Right cardiac atrium (tissue), 5 donors: ENCODE data around the gene PPP2R5D. TPM values are rescaled to one million over a fixed set of nuclear protein-coding genes. Genes with fewer than 3 reads are reported as not detected.
"Not testable (repeated sequence)": the region's sequence is repeated elsewhere in the genome, so short reads cannot be mapped to it uniquely, and the experiment has no call there.

Experiments used
- ATAC-seq, 2 donors: fragments of 200-7000 bp; cut with Tn5 transposase; one replicate each; pipeline versions ENCODE4 v1.8.0 to v1.9.1; 2020; ENCODE audit warnings: moderate library complexity in 2 of 2, mild to moderate bottlenecking in 1 of 2
- DNase-seq, 3 donors: peaks; one replicate each; pipeline ENCODE4 v3.0.0-alpha.2; 2020
- H3K27ac ChIP-seq: one replicate; pipeline ENCODE4 v1.5.1; 2013; ENCODE audit warnings: mild to moderate bottlenecking, low read length, control low read depth, moderate library complexity
- H3K27me3 ChIP-seq: one replicate; pipeline ENCODE4 v1.6.1; 2013; ENCODE audit not compliant: control insufficient read depth, insufficient read depth
- H3K4me1 ChIP-seq: one replicate; pipeline ENCODE4 v1.6.1; 2013; ENCODE audit warnings: low read length; ENCODE audit not compliant: control insufficient read depth, insufficient read depth
- H3K4me3 ChIP-seq: one replicate; pipeline ENCODE4 v1.5.1; 2013; ENCODE audit warnings: low read length, control low read depth
- H3K9me3 ChIP-seq: one replicate; pipeline ENCODE4 v1.6.1; 2013; ENCODE audit warnings: low read length; ENCODE audit not compliant: control insufficient read depth
- WGBS: extraction: QIAGEN DNeasy Blood & Tissue Kit; methylation state at CpG from one replicate; pipeline ENCODE4 v1.1.7; 2013; 5-methylcytosine and 5-hydroxymethylcytosine counted together
- intact Hi-C, 4 donors: fragments of 100-400 bp; cut with DNase I; formaldehyde crosslinking; loops; one replicate each; pipeline versions ENCODE4 v1.11.0 to v1.14.0; 2022 to 2023
- polyA plus RNA-seq: library from polyadenylated mRNA; stranded (reverse); fragments of 200-250 nt; gene quantifications from one replicate; pipeline ENCODE4 v1.2.3, GENCODE V29; 2013
- total RNA-seq, 4 donors: library from RNA; stranded (reverse); fragmentation: NEBNext Ultra II Directional; extraction: Animal tissue kit (Norgen Biotek cat#: 25700); gene quantifications; one replicate each; pipeline ENCODE4 v1.2.1, GENCODE V29; 2021
- donor health status: healthy with polysubstance abuse.
- donor health status: DM: no; HTN: yes; CAD: no.
- donor health status: DM: no; HTN: no; CAD: no.
- donor health status: DM: no; HTN: yes; CAD: no; lungs with severe emphysema.
- donor health status: DM: yes; HTN: yes; CAD: no.

Gene PPP2R5D
- total and polyA plus RNA-seq, 5 donors: 26.4 to 39.3 (median 37.5) TPM

GRCh38 chr6:42996513-42996912, 12.1 kb downstream of the PPP2R5D start:
- Histone ChIP-seq H3K27ac (no peak overlapping the region), H3K27me3 (no peaks in the 10 kb centered on the region), H3K4me3 (no peak overlapping the region), H3K9me3 (no peaks in the 10 kb centered on the region), H3K4me1 (no peaks in the 10 kb centered on the region)
- no peak for ATAC-seq
- DNase-seq: no peak
- intact Hi-C loops: no loop called here

- intact Hi-C loops, H3K9me3 ChIP-seq, H3K4me3 ChIP-seq, ATAC-seq, H3K27ac ChIP-seq, H3K27me3 ChIP-seq, H3K4me1 ChIP-seq, DNase-seq: not testable (repeated sequence)
- WGBS: 94% methylated on average over 9 of the region's 9 CpGs
Observed at GRCh38 chr6:42998205-42998604, 13.8 kb downstream of the PPP2R5D start.

GRCh38 chr6:43001843-43002242, 17.5 kb downstream of the PPP2R5D start:
- Histone ChIP-seq H3K27me3 (no peaks in the 10 kb centered on the region), H3K4me3 (no peak overlapping the region), H3K4me1 (no peaks in the 10 kb centered on the region), H3K9me3 (no peaks in the 10 kb centered on the region), H3K27ac (no peak overlapping the region)
- ATAC-seq: no peak
- intact Hi-C loops: loop anchor here in 2 of 4 donors (10.0 kb wide), 1 partner anchor 143 kb away; no protein-coding TSS in a partner anchor
- no peak for DNase-seq
- WGBS: 93% methylated on average over 8 of the region's 8 CpGs

GRCh38 chr6:43005844-43006243, 21.5 kb downstream of the PPP2R5D start:
- no peak for DNase-seq
- no peak for ATAC-seq
- Histone ChIP-seq H3K9me3 (no peaks in the 10 kb centered on the region), H3K4me3 (no peak overlapping the region), H3K27ac (no peak overlapping the region), H3K4me1 (no peaks in the 10 kb centered on the region), H3K27me3 (no peaks in the 10 kb centered on the region)
- 88% methylated on average over 5 of the region's 5 CpGs for WGBS
- intact Hi-C loops: loop anchor here in 2 of 4 donors (10.0 kb wide), 1 partner anchor 139 kb away; no protein-coding TSS in a partner anchor

- no peak for ATAC-seq
- DNase-seq: no peak
- no peak overlapping the region for H3K4me3 ChIP-seq
- no peaks in the 10 kb centered on the region for H3K27me3 ChIP-seq
- H3K9me3 ChIP-seq: no peaks in the 10 kb centered on the region
- 92% methylated on average over 11 of the region's 11 CpGs for WGBS
- intact Hi-C loops: loop anchor here in 2 of 4 donors (10.0 kb wide), 1 partner anchor 139 kb away; no protein-coding TSS in a partner anchor
- no peaks in the 10 kb centered on the region for H3K4me1 ChIP-seq
- H3K27ac ChIP-seq: no peak overlapping the region
Observed at GRCh38 chr6:43006251-43006650, 21.9 kb downstream of the PPP2R5D start.

- Histone ChIP-seq H3K27ac (no peak overlapping the region), H3K9me3 (no peaks in the 10 kb centered on the region), H3K27me3 (no peaks in the 10 kb centered on the region), H3K4me1 (no peaks in the 10 kb centered on the region), H3K4me3 (no peak overlapping the region)
- ATAC-seq (no peak), DNase-seq (no peak)
- 91% methylated on average over 9 of the region's 9 CpGs for WGBS
- intact Hi-C loops: loop anchor here in 2 of 4 donors (10.0 kb wide), 1 partner anchor 138 kb away; no protein-coding TSS in a partner anchor
Observed at GRCh38 chr6:43007126-43007525, 22.8 kb downstream of the PPP2R5D start.

GRCh38 chr6:43009124-43009523, 24.8 kb downstream of the PPP2R5D start:
- no peaks in the 10 kb centered on the region for H3K27me3 ChIP-seq
- ATAC-seq: no peak
- H3K4me1 ChIP-seq: peaks cover 3% of the 10 kb centered on the region
- H3K9me3 ChIP-seq: no peaks in the 10 kb centered on the region
- peak overlapping the region; percentile 43 for H3K27ac ChIP-seq
- no peak overlapping the region for H3K4me3 ChIP-seq
- WGBS: 58% methylated on average over 6 of the region's 6 CpGs
- peak; percentile 41 to 76 (median 73) for DNase-seq
- intact Hi-C loops: loop anchor here in 3 of 4 donors (2.0 to 10.0 kb wide), 2 partner anchors 136 kb away; no protein-coding TSS in a partner anchor

- DNase-seq (no peak), ATAC-seq (no peak)
- no peaks in the 10 kb centered on the region for H3K9me3 ChIP-seq
- H3K27me3 ChIP-seq: no peaks in the 10 kb centered on the region
- H3K4me3 ChIP-seq: no peak overlapping the region
- no peak overlapping the region for H3K27ac ChIP-seq
- intact Hi-C loops: loop anchor here in 2 of 4 donors (5.0 kb wide), 2 partner anchors 41 to 131 kb away; partner anchors contain the start of gene CUL7 (in 1 of the 2)
- 76% methylated on average over 6 of the region's 6 CpGs for WGBS
- H3K4me1 ChIP-seq: peaks cover 3% of the 10 kb centered on the region
Observed at GRCh38 chr6:43011207-43011606, 26.8 kb downstream of the PPP2R5D start.

GRCh38 chr6:43012364-43012763, 28.0 kb downstream of the PPP2R5D start:
- H3K4me1 ChIP-seq: peaks cover 3% of the 10 kb centered on the region
- no peaks in the 10 kb centered on the region for H3K27me3 ChIP-seq
- WGBS: 72% methylated on average over 6 of the region's 6 CpGs
- H3K9me3 ChIP-seq: no peaks in the 10 kb centered on the region
- no peak overlapping the region for H3K4me3 ChIP-seq
- no peak overlapping the region for H3K27ac ChIP-seq
- no peak for DNase-seq
- no peak for ATAC-seq
- intact Hi-C loops: loop anchor here in 2 of 4 donors (5.0 kb wide), 2 partner anchors 40 to 130 kb away; partner anchors contain the start of gene CUL7 (in 1 of the 2)

- Histone ChIP-seq H3K4me3 (peak overlapping the region; percentile 78), H3K27ac (peak overlapping the region; percentile 59), H3K4me1 (peaks cover 3% of the 10 kb centered on the region), H3K27me3 (no peaks in the 10 kb centered on the region), H3K9me3 (no peaks in the 10 kb centered on the region)
- no peak for DNase-seq
- WGBS: 3% methylated on average over 25 of the region's 25 CpGs
- ATAC-seq: peak in 1 of 2 donors; percentile 49
- intact Hi-C loops: loop anchor here in 2 of 4 donors (5.0 kb wide), 2 partner anchors 39 to 129 kb away; partner anchors contain the start of gene CUL7 (in 1 of the 2)
Observed at GRCh38 chr6:43013097-43013842, 28.9 kb downstream of the PPP2R5D start.

GRCh38 chr6:43013843-43014433, 29.6 kb downstream of the PPP2R5D start, which contains the start of the genes KLHDC3 and MEA1:
KLHDC3 (plus strand) TSS chr6:43014249; CDS start chr6:43017193, 2,944 bp downstream.
MEA1 (minus strand) TSS chr6:43013946; CDS start chr6:43013813, 133 bp downstream.
- Histone ChIP-seq H3K27me3 (no peaks in the 10 kb centered on the region), H3K4me3 (peak within 1 kb of the TSS; percentile 78), H3K4me1 (peaks cover 3% of the 10 kb centered on the region), H3K9me3 (no peaks in the 10 kb centered on the region), H3K27ac (peak within 1 kb of the TSS; percentile 59)
- under 1% methylated on average over 51 of the region's 51 CpGs for WGBS
- intact Hi-C loops: loop anchor here in 2 of 4 donors (5.0 kb wide), 2 partner anchors 38 to 128 kb away; partner anchors contain the start of gene CUL7 (in 1 of the 2)
- peak; percentile 96 to 97 for ATAC-seq
- peak; percentile 99 for DNase-seq
